ENCODE data around the gene DNPH1.
A peak's percentile ranks its signal among the peaks of the same experiment; 100 is the strongest.

DNPH1 gene

GRCh38 chr6:43263314-43264178 is 34.3 kb upstream of the DNPH1 start:
- no peak for DNase-seq

GRCh38 chr6:43262780-43263313 is 33.6 kb upstream of the DNPH1 start:
- no peak for DNase-seq

GRCh38 chr6:43262000-43262779 is 32.9 kb upstream of the DNPH1 start:
- DNase-seq: no peak

GRCh38 chr6:43261198-43261597 is 31.9 kb upstream of the DNPH1 start:
- DNase-seq: no peak

- no peak for DNase-seq
Measured at GRCh38 chr6:43260791-43261190, 31.5 kb upstream of the DNPH1 start.

GRCh38 chr6:43258807-43259686 is 29.8 kb upstream of the DNPH1 start:
- DNase-seq: no peak

GRCh38 chr6:43258180-43258579 is 28.9 kb upstream of the DNPH1 start:
- DNase-seq: no peak

GRCh38 chr6:43257367-43258145 is 28.3 kb upstream of the DNPH1 start:
- DNase-seq: no peak

- DNase-seq: no peak
Measured at GRCh38 chr6:43256670-43257366, 27.5 kb upstream of the DNPH1 start.

GRCh38 chr6:43255408-43256054 is 26.2 kb upstream of the DNPH1 start:
- no peak for DNase-seq

GRCh38 chr6:43254846-43255245 is 25.6 kb upstream of the DNPH1 start:
- DNase-seq: no peak

- DNase-seq: no peak
Measured at GRCh38 chr6:43254138-43254817, 25.0 kb upstream of the DNPH1 start.

GRCh38 chr6:43253401-43253800 is 24.1 kb upstream of the DNPH1 start:
- no peak for DNase-seq

- no peak for DNase-seq
Measured at GRCh38 chr6:43250992-43251373, 21.7 kb upstream of the DNPH1 start.

- DNase-seq: no peak
Measured at GRCh38 chr6:43248791-43249190, 19.5 kb upstream of the DNPH1 start.

- no peak for DNase-seq
Measured at GRCh38 chr6:43248101-43248500, 18.8 kb upstream of the DNPH1 start.

GRCh38 chr6:43247114-43247999 is 18.1 kb upstream of the DNPH1 start:
- DNase-seq: peak; percentile 9

GRCh38 chr6:43246301-43247113 is 17.2 kb upstream of the DNPH1 start:
- no peak for DNase-seq

Data from NCI-H1436 treated with DMSO at 0.1 percent for 48 hours (cell line).